HCT116 (cell line): ENCODE measurements around the gene ZSCAN25.

Experiments used
- EZH2 ChIP-seq: fragments of 200-600 bp; sonication (generic); IDR thresholded peaks from 2 replicates; pipeline ENCODE4 v1.6.1; 2017; ENCODE audit warnings: antibody characterized with exemption, mixed run types
- EZH2phosphoT487 ChIP-seq: fragments of 200-600 bp; IDR thresholded peaks from 2 replicates; pipeline ENCODE4 v1.6.1; 2018; ENCODE audit warnings: antibody characterized with exemption, borderline replicate concordance
- POLR2A ChIP-seq: IDR thresholded peaks from 2 replicates; pipeline ENCODE4 v1.7.0; 2011; ENCODE audit warnings: borderline replicate concordance; ENCODE audit not compliant: insufficient read depth, insufficient read length; ENCODE audit errors: extremely low read depth
- POLR2AphosphoS5 ChIP-seq: IDR thresholded peaks from 2 replicates; pipeline ENCODE4 v1.6.1; 2011; ENCODE audit warnings: mild to moderate bottlenecking, low read depth, low read length, moderate library complexity
- RAD21 ChIP-seq: IDR thresholded peaks from 2 replicates; pipeline ENCODE4 v1.6.1; 2012; ENCODE audit warnings: low read depth, mild to moderate bottlenecking
- SRF ChIP-seq: IDR thresholded peaks from 2 replicates; pipeline ENCODE4 v1.6.1; 2012; ENCODE audit warnings: low read depth
- YY1 ChIP-seq: IDR thresholded peaks from 2 replicates; pipeline ENCODE4 v1.6.1; 2011; ENCODE audit warnings: low read length, low read depth, moderate library complexity, mild to moderate bottlenecking; ENCODE audit not compliant: insufficient replicate concordance; ENCODE audit errors: extremely low read depth
- TF ChIP-seq, protein P1 (sequence below), 3 experiments: fragments of 200-600 bp in 1 of 3; sonication (generic) in 1 of 3; IDR thresholded peaks in 2 of 3; conservative IDR thresholded peaks in 1 of 3; 2 replicates each; pipeline ENCODE4 v1.5.1; 2012 to 2017; ENCODE audit warnings: low read depth in 2 of 3, low read length in 2 of 3, antibody characterized with exemption in 1 of 3, borderline replicate concordance in 1 of 3, control low read depth in 1 of 3, mild to moderate bottlenecking in 1 of 3, mixed read lengths in 1 of 3, mixed run types in 1 of 3, moderate library complexity in 1 of 3; ENCODE audit not compliant: insufficient read depth in 1 of 3
- TF ChIP-seq, protein P2 (sequence below): IDR thresholded peaks from 2 replicates; pipeline ENCODE4 v1.6.1; 2012

DNA sequence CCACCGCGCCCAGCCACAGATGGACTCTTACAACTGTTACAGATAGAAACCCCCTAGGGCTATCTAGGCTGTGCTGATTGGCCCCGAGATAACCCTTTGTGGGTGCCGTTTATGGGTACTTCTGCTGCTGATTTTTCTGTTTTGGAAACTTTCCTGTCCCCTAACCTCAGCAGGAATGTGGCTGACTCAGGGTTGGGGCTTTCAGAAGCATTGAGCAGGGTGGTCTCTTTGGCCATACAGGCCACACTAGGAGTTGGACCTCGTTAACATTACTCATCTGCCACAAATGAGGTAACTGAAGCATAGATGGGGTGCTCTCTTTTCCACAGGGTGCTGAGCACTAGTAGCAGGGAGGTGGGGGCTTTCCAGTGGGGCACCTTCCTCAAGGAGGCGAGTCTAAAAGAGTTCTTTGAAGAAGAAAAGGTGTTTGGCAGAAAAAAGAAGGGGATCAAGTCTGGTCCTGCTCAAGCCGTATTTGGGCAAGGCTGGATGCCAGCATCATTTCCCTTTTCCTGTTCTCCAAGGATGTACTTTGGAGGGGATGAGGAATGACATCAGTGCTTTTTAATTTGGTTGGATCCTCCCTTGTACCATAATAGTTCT lies 6.4 kb downstream of the ZSCAN25 start:
- TF ChIP-seq, protein P1, sequence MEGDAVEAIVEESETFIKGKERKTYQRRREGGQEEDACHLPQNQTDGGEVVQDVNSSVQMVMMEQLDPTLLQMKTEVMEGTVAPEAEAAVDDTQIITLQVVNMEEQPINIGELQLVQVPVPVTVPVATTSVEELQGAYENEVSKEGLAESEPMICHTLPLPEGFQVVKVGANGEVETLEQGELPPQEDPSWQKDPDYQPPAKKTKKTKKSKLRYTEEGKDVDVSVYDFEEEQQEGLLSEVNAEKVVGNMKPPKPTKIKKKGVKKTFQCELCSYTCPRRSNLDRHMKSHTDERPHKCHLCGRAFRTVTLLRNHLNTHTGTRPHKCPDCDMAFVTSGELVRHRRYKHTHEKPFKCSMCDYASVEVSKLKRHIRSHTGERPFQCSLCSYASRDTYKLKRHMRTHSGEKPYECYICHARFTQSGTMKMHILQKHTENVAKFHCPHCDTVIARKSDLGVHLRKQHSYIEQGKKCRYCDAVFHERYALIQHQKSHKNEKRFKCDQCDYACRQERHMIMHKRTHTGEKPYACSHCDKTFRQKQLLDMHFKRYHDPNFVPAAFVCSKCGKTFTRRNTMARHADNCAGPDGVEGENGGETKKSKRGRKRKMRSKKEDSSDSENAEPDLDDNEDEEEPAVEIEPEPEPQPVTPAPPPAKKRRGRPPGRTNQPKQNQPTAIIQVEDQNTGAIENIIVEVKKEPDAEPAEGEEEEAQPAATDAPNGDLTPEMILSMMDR (IDR thresholded peaks at IDR 0.05 in 2 of 3, conservative IDR thresholded peaks at IDR 0.05 in 1 of 3; ENCODE audit: borderline replicate concordance in 1 of 3, insufficient read depth in 1 of 3, low read depth in 2 of 3, low read length in 2 of 3) = no peak
- TF ChIP-seq POLR2AphosphoS5 = no peak
- no peak for TF ChIP-seq SRF
- no peak for TF ChIP-seq POLR2A
- TF ChIP-seq YY1 = no peak
- TF ChIP-seq RAD21 = no peak
- no peak for TF ChIP-seq EZH2phosphoT487
- no peak for TF ChIP-seq EZH2
- TF ChIP-seq, protein P2, sequence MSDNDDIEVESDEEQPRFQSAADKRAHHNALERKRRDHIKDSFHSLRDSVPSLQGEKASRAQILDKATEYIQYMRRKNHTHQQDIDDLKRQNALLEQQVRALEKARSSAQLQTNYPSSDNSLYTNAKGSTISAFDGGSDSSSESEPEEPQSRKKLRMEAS = no peak
